HK-2 (cell line): ENCODE data around the gene MAPK8IP3.

Experiments used
- DNase-seq: peaks from one replicate; pipeline ENCODE4 v3.0.0-alpha.2; 2018; ENCODE audit not compliant: unreplicated experiment

The MAPK8IP3 gene

GRCh38 chr16:1678500-1679098, 27.4 kb upstream of the MAPK8IP3 start:
- peak; percentile 52 for DNase-seq

- no peak for DNase-seq
Measured at GRCh38 chr16:1680361-1680760, 25.6 kb upstream of the MAPK8IP3 start.

GRCh38 chr16:1681032-1681431, 25.0 kb upstream of the MAPK8IP3 start:
- DNase-seq, result no peak

GRCh38 chr16:1687427-1688316, 18.3 kb upstream of the MAPK8IP3 start:
- DNase-seq, result no peak

- peak; percentile 69 for DNase-seq
Measured at GRCh38 chr16:1688807-1689560, 17.0 kb upstream of the MAPK8IP3 start.

- DNase-seq, result no peak
Measured at GRCh38 chr16:1689853-1690252, 16.1 kb upstream of the MAPK8IP3 start.

GRCh38 chr16:1690810-1691209, 15.2 kb upstream of the MAPK8IP3 start:
- DNase-seq, result no peak

- no peak for DNase-seq
Measured at GRCh38 chr16:1691276-1691675, 14.7 kb upstream of the MAPK8IP3 start.

- DNase-seq, result peak; percentile 75
Measured at GRCh38 chr16:1691956-1692355, 14.0 kb upstream of the MAPK8IP3 start.

- no peak for DNase-seq
Measured at GRCh38 chr16:1696863-1697262, 9.1 kb upstream of the MAPK8IP3 start.

GRCh38 chr16:1698680-1699079, 7.3 kb upstream of the MAPK8IP3 start:
- no peak for DNase-seq

GRCh38 chr16:1700246-1700645, 5.7 kb upstream of the MAPK8IP3 start:
- DNase-seq, result no peak

GRCh38 chr16:1701216-1701878, 4.6 kb upstream of the MAPK8IP3 start:
- no peak for DNase-seq

GRCh38 chr16:1705324-1705687, 689 bp upstream of the MAPK8IP3 start:
- peak; percentile 33 for DNase-seq

GRCh38 chr16:1706386-1707192, 594 bp downstream of the MAPK8IP3 start:
- DNase-seq, result no peak

GRCh38 chr16:1707193-1707790, 1.3 kb downstream of the MAPK8IP3 start:
- no peak for DNase-seq

GRCh38 chr16:1708083-1708767, 2.2 kb downstream of the MAPK8IP3 start:
- DNase-seq, result no peak

- no peak for DNase-seq
Measured at GRCh38 chr16:1708768-1709180, 2.8 kb downstream of the MAPK8IP3 start.

GRCh38 chr16:1709356-1709755, 3.4 kb downstream of the MAPK8IP3 start:
- DNase-seq, result no peak

- no peak for DNase-seq
Measured at GRCh38 chr16:1710811-1711507, 5.0 kb downstream of the MAPK8IP3 start.
